Ascending aorta (tissue), 2 donors: ENCODE measurements around the gene TMEM108. TPM values are rescaled to one million over a fixed set of nuclear protein-coding genes. Genes with fewer than 3 reads are reported as not detected.

Experiments
- DNase-seq, 2 donors: peaks; one replicate each; pipeline ENCODE4 v3.0.0-alpha.2; 2019; ENCODE audit warnings: low spot score in 2 of 2
- H3K27ac ChIP-seq, 2 donors: fragments of 200-600 bp; sonication (generic); one replicate each; pipeline ENCODE4 v1.5.1; 2016 to 2017; ENCODE audit warnings: mild to moderate bottlenecking in 1 of 2
- H3K27me3 ChIP-seq: fragments of 200-600 bp; sonication (generic); one replicate; pipeline ENCODE4 v1.5.1; 2017
- H3K36me3 ChIP-seq, 2 donors: fragments of 200-600 bp; sonication (generic); one replicate each; pipeline ENCODE4 v1.5.1; 2016
- H3K4me1 ChIP-seq, 2 donors: fragments of 200-600 bp; sonication (generic); one replicate each; pipeline ENCODE4 v1.5.1; 2016 to 2017; ENCODE audit warnings: mild to moderate bottlenecking in 1 of 2
- H3K4me3 ChIP-seq, 2 donors: fragments of 200-600 bp; sonication (generic); one replicate each; pipeline ENCODE4 v1.5.1; 2016 to 2017; ENCODE audit warnings: mild to moderate bottlenecking in 1 of 2
- H3K9me3 ChIP-seq, 2 donors: fragments of 200-600 bp; sonication (generic); one replicate each; pipeline ENCODE4 v1.5.1; 2016
- CTCF ChIP-seq, 3 experiments: fragments of 200-600 bp in 2 of 3; fragments of 450-650 bp in 1 of 3; sonication (generic) in 2 of 3; IDR thresholded peaks; one replicate each; pipeline ENCODE4 v1.5.1; 2016 to 2019; ENCODE audit warnings: antibody characterized with exemption in 3 of 3, mild to moderate bottlenecking in 1 of 3, moderate library complexity in 1 of 3
- intact Hi-C: fragments of 100-400 bp; cut with DNase I; formaldehyde crosslinking; loops from one replicate; pipeline ENCODE4 v1.15.1; 2023
- total RNA-seq: library from RNA; depleted of rRNA; stranded (reverse); fragments of >200 nt; gene quantifications from one replicate; pipeline ENCODE4 v1.1.0, GENCODE V29; 2016

Gene TMEM108
- total RNA-seq, 1 donor from 2014 or later: not detected

GRCh38 chr3:133130168-133130567, 92.0 kb downstream of the TMEM108 start:
- H3K36me3 ChIP-seq: no peaks in the 10 kb centered on the region
- no peak overlapping the region for H3K27ac ChIP-seq
- H3K27me3 ChIP-seq: no peaks in the 10 kb centered on the region
- intact Hi-C loops: no loop called here
- H3K9me3 ChIP-seq: no peaks in the 10 kb centered on the region
- no peak for TF ChIP-seq CTCF (IDR thresholded peaks at IDR 0.05)
- no peak for DNase-seq
- no peak overlapping the region for H3K4me3 ChIP-seq
- no peaks in the 10 kb centered on the region for H3K4me1 ChIP-seq

- Histone ChIP-seq H3K27me3 (no peaks in the 10 kb centered on the region), H3K4me1 (no peaks in the 10 kb centered on the region), H3K4me3 (no peak overlapping the region), H3K9me3 (no peaks in the 10 kb centered on the region), H3K36me3 (no peaks in the 10 kb centered on the region), H3K27ac (no peak overlapping the region)
- no peak for DNase-seq
- intact Hi-C loops: no loop called here
- TF ChIP-seq CTCF (IDR thresholded peaks at IDR 0.05): no peak
Measured at GRCh38 chr3:133135306-133135705, 97.1 kb downstream of the TMEM108 start.

- Histone ChIP-seq H3K36me3 (no peaks in the 10 kb centered on the region), H3K4me1 (no peaks in the 10 kb centered on the region), H3K9me3 (no peaks in the 10 kb centered on the region), H3K27ac (no peak overlapping the region), H3K4me3 (no peak overlapping the region), H3K27me3 (no peaks in the 10 kb centered on the region)
- no peak for DNase-seq
- intact Hi-C loops: no loop called here
- no peak for TF ChIP-seq CTCF (IDR thresholded peaks at IDR 0.05)
Measured at GRCh38 chr3:133136114-133137041, 98.2 kb downstream of the TMEM108 start.

GRCh38 chr3:133137042-133137996, 99.1 kb downstream of the TMEM108 start:
- no peak overlapping the region for H3K4me3 ChIP-seq
- intact Hi-C loops: no loop called here
- no peaks in the 10 kb centered on the region for H3K9me3 ChIP-seq
- no peak for DNase-seq
- H3K27ac ChIP-seq: no peak overlapping the region
- H3K4me1 ChIP-seq: no peaks in the 10 kb centered on the region
- H3K36me3 ChIP-seq: no peaks in the 10 kb centered on the region
- TF ChIP-seq CTCF (IDR thresholded peaks at IDR 0.05): no peak
- H3K27me3 ChIP-seq: no peaks in the 10 kb centered on the region

GRCh38 chr3:133138017-133138416, 99.8 kb downstream of the TMEM108 start:
- DNase-seq: no peak

More at GRCh38 chr3:133138017-133138416, 99.8 kb downstream of the TMEM108 start:
- no peak for TF ChIP-seq CTCF (IDR thresholded peaks at IDR 0.05)
- Histone ChIP-seq H3K4me3 (no peak overlapping the region), H3K27me3 (no peaks in the 10 kb centered on the region), H3K4me1 (no peaks in the 10 kb centered on the region), H3K27ac (no peak overlapping the region), H3K9me3 (no peaks in the 10 kb centered on the region), H3K36me3 (no peaks in the 10 kb centered on the region)
- intact Hi-C loops: no loop called here
